ENCODE data around the gene ASXL1.
A peak's percentile ranks its signal among the peaks of the same experiment; 100 is the strongest.

Gene ASXL1

GRCh38 chr20:32451340-32451681, 93.2 kb downstream of the ASXL1 start:
- peaks cover 97% of the 10 kb centered on the region for H3K36me3 ChIP-seq (replicated peaks)
- no peak overlapping the region for H3K27ac ChIP-seq

GRCh38 chr20:32451682-32452461, 93.7 kb downstream of the ASXL1 start:
- no peak for DNase-seq
- H3K27ac ChIP-seq: no peak overlapping the region
- peaks cover 93% of the 10 kb centered on the region for H3K36me3 ChIP-seq (replicated peaks)
- no peaks in the 10 kb centered on the region for H3K27me3 ChIP-seq (replicated peaks)
- H3K4me3 ChIP-seq (ENCODE audit: low read depth, low read length): no peak overlapping the region
- in situ Hi-C loops (cut with HindIII; ENCODE audit: low pct_ligation_motif_present, low sequenced_read_pairs): no loop called here
- TF ChIP-seq CTCF (IDR thresholded peaks at IDR 0.05; ENCODE audit: low read depth, low read length, missing control alignments): peak; percentile 19

More at GRCh38 chr20:32451340-32451681, 93.2 kb downstream of the ASXL1 start:
- TF ChIP-seq CTCF (IDR thresholded peaks at IDR 0.05; ENCODE audit: low read depth, low read length, missing control alignments): no peak
- no peaks in the 10 kb centered on the region for H3K27me3 ChIP-seq (replicated peaks)
- H3K4me3 ChIP-seq (ENCODE audit: low read depth, low read length): no peak overlapping the region
- in situ Hi-C loops (cut with HindIII; ENCODE audit: low pct_ligation_motif_present, low sequenced_read_pairs): no loop called here
- no peak for DNase-seq

- no peak for DNase-seq
- H3K27ac ChIP-seq: no peak overlapping the region
- H3K27me3 ChIP-seq (replicated peaks): no peaks in the 10 kb centered on the region
- H3K36me3 ChIP-seq (replicated peaks): peaks cover 84% of the 10 kb centered on the region
- TF ChIP-seq CTCF (IDR thresholded peaks at IDR 0.05; ENCODE audit: low read depth, low read length, missing control alignments): no peak
- H3K4me3 ChIP-seq (ENCODE audit: low read depth, low read length): no peak overlapping the region
- in situ Hi-C loops (cut with HindIII; ENCODE audit: low pct_ligation_motif_present, low sequenced_read_pairs): no loop called here
These were observed 94.8 kb downstream of the ASXL1 start for GRCh38 chr20:32452776-32453466.

GRCh38 chr20:32453467-32454163, 95.5 kb downstream of the ASXL1 start:
- no peak for TF ChIP-seq CTCF (IDR thresholded peaks at IDR 0.05; ENCODE audit: low read depth, low read length, missing control alignments)
- in situ Hi-C loops (cut with HindIII; ENCODE audit: low pct_ligation_motif_present, low sequenced_read_pairs): no loop called here
- Histone ChIP-seq H3K4me3 (ENCODE audit: low read depth, low read length) (no peak overlapping the region), H3K27me3 (replicated peaks) (no peaks in the 10 kb centered on the region), H3K27ac (no peak overlapping the region), H3K36me3 (replicated peaks) (peaks cover 79% of the 10 kb centered on the region)
- no peak for DNase-seq

GRCh38 chr20:32454164-32455145, 96.3 kb downstream of the ASXL1 start:
- Histone ChIP-seq H3K27ac (no peak overlapping the region), H3K36me3 (replicated peaks) (peaks cover 74% of the 10 kb centered on the region), H3K4me3 (ENCODE audit: low read depth, low read length) (no peak overlapping the region), H3K27me3 (replicated peaks) (no peaks in the 10 kb centered on the region)
- in situ Hi-C loops (cut with HindIII; ENCODE audit: low pct_ligation_motif_present, low sequenced_read_pairs): no loop called here
- no peak for TF ChIP-seq CTCF (IDR thresholded peaks at IDR 0.05; ENCODE audit: low read depth, low read length, missing control alignments)
- DNase-seq: no peak
